ENCODE measurements around the gene ABHD12.

DNA sequence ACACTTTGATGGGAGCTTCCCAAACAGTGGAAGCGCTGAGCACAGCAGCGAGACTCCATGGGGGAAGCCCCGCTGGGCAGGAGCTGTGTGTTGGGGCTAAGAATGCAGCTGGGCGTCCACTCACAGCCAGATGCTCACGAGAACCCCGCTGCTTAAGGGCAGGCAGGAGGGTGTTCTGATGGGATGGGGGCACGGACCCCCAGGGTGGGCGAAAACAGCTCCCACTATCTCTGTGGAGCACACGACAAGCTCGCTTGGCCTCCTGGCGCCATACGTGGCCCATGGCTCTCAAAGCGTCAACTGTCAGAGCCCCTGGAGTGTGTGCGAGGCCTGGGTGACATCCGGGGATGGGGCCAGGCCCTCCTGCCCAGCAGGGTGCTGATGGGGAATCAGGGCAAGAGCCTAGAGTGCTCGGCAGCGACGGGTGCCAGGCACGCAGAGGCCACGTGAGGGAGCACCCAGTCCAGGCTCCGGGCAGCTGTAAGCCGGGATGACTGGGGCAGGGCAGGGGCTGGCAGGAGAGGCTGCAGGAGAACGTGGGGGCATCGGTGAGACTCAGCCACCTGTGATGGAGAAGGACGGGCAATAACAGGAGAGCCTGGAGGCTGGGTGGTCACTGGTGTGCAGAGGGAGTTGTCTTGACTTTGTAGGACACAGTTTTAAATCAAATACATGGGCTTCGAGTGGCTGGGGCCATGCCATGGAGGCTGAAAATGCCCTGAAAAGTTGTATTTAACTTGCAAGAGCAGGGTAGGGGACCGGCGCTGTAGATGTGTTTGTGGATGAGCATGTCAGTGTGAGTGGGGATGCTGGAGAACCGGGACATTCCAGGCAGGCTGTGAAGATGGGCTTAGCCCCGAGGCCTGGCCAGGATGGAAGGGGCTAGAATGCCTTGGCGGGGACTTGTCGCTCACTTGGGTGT is 115.5 kb downstream of the ABHD12 start:
- TF ChIP-seq EZH2 (IDR thresholded peaks at IDR 0.05; ENCODE audit: borderline replicate concordance, low read depth, low read length, severe bottlenecking), result no peak
- TF ChIP-seq, protein P1, sequence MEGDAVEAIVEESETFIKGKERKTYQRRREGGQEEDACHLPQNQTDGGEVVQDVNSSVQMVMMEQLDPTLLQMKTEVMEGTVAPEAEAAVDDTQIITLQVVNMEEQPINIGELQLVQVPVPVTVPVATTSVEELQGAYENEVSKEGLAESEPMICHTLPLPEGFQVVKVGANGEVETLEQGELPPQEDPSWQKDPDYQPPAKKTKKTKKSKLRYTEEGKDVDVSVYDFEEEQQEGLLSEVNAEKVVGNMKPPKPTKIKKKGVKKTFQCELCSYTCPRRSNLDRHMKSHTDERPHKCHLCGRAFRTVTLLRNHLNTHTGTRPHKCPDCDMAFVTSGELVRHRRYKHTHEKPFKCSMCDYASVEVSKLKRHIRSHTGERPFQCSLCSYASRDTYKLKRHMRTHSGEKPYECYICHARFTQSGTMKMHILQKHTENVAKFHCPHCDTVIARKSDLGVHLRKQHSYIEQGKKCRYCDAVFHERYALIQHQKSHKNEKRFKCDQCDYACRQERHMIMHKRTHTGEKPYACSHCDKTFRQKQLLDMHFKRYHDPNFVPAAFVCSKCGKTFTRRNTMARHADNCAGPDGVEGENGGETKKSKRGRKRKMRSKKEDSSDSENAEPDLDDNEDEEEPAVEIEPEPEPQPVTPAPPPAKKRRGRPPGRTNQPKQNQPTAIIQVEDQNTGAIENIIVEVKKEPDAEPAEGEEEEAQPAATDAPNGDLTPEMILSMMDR (IDR thresholded peaks at IDR 0.05; ENCODE audit: borderline replicate concordance, extremely low read depth, low read length, poor library complexity, severe bottlenecking), result no peak

Data from DND-41 (cell line).